SKM-1 (cell line): ENCODE measurements around the gene FHIT.
A peak's percentile ranks its signal among the peaks of the same experiment; 100 is the strongest.

Experiments
- DNase-seq: peaks from one replicate; lab custom pipeline; 2025; ENCODE audit not compliant: unreplicated experiment; lab: John Stamatoyannopoulos, UW

Gene FHIT

DNA sequence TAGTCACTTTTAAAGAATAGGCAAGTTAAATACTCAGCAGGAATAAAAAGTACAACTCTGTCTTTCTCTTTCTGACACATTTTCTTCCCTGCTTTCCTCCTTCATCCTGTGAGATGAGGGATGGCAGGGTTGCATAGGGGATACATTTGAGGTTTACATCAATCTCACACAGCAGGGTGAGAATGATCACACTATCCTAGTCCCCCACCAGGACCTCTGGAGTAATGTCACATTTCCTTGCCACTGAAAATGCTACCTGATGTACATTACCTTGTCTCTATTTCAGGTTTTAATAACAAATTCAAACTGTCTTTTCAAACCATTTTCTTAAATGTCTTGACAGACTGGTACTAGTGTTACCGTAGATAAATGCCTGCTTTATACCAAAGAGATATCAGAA is 816.9 kb downstream of the FHIT start:
- DNase-seq: no peak

DNA sequence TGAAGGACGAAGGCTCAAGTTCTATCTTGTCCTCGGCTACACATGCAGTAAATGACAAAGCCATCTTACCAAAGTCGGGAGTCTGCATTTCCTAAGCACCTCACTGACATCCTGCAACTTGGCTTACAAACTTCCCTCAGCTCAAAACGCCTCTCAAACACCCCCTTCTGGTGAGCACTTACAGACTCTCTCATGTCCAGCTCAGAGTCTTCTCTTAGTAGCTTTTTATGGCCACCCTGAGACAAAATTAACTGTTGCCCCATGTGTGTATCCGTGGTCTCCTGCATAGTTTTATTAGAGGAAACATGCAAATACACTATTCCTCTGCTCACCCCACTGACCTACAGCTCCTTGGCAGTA is 819.7 kb downstream of the FHIT start:
- no peak for DNase-seq

DNA sequence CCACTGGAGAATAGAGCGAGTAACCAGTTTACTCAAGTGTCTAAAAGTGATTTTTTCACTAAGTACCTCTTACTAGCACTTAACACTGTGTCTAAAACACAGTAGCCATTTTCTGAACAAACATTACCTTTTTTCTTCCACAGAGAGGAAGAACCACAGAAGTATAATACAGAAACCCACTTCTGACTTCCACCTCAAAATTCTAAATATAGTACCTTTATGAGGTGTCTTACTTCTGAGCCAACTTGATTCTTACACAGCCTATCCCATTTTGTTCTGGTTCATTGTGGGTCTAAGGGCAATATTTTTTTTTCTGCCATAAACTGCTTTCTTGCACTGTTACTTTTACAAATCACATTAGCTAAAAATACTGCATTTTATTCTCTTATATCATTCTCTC is 821.0 kb downstream of the FHIT start:
- DNase-seq: no peak

DNA sequence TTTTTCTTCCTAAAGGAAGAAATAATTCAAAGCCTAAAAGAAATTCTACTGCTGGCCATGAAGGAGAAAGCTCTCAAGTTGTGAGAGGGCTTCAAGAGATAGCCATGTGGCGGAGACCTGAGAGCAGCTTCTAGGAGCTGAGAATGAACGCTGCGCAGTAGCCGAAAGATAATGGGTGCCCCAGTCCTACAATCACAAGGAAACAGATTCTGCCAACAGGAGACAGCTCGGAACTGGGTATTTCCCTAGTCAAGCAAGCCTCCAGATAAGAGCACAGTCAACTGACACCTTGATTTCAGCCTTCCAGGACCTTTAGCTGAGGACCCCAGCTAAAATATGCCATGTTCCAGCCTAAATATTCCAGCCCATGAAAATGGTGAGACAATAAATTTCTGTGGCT is 824.1 kb downstream of the FHIT start:
- DNase-seq: no peak

DNA sequence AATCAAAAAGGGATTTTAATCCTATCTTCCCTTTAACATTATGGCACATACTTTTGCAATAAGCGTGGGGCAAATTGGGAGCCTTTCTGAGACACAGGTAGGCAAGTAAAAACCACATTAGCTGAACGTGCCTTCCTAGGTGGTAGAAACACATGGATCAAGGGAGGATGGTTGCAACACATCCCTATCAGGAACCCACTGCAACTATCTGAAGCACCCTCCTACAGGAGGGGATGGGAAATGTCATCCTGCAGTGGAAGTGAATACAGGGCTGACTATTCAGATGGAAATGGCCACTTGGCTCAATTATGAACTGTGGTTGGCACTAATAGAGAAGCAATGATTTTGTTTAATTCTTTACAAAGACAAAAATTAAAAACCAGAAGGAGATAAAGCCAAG is 826.3 kb downstream of the FHIT start:
- no peak for DNase-seq

DNA sequence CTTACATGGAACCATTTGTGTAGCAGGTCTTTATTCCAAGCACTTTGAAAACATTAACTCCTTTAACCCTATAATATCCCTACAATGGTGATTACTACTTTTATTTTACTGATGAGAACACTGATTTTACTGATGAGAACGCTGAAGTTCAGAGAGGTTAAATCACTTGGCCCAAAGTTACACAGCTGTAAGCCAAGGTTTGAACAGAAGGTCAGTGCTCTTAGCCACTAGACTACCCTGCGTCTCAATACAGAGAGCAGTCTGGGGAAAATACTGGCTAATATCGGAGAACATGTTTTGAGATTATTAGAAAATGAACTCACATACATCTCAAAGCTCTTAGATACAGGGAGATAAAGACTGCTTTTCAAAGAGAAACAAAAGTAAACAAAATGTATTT is 827.2 kb downstream of the FHIT start:
- DNase-seq: no peak

DNA sequence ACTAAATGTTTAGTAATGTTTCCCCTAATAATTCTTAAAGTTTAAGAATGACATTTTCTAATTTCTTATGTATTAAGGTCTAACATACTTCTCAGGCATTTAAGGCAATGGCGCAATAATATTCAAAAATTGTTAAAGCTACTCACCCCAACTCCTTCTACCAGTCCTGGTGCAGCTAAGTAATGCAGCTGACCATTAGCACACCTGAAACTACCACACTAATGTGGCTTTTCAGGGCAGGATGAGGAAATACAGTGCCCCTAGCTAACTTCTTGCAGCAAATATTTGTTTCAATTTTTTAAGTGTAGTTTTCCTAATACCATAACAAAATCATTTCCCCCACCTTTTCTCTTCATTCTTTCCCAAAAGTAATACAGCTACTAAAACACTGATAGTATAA is 827.7 kb downstream of the FHIT start:
- no peak for DNase-seq

DNA sequence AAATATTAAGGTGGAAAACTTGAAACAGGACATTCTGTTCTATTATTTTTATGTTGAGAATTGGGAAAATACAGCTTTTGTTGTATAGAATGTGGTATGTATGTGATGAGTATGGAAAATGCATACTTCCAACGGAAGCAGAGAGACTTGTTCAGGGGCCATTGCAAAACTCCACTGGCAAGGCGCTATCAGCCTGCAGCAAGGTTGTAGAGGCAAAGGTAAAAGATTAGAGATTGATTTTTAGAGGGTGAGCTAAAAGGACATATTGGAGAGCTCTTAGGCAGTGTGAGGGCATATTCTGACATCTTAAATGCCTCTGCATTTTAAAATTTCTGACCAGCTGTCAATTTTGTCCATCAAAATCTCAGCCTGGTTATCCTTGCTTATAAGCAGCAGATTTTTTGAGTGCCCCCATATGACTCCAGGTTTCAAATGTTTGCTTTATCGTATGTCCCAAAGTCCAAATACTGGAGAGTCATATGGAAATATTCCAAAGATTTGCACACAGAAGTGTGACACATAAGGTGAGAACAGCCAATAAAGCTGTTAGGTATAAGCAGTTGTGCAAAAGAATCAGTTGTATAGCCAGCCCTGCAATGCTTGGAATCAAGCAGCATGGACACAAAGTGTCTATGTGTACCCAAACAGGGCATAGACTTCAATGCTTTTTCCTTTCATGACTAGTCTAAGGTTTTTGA is 829.4 kb downstream of the FHIT start:
- no peak for DNase-seq

DNA sequence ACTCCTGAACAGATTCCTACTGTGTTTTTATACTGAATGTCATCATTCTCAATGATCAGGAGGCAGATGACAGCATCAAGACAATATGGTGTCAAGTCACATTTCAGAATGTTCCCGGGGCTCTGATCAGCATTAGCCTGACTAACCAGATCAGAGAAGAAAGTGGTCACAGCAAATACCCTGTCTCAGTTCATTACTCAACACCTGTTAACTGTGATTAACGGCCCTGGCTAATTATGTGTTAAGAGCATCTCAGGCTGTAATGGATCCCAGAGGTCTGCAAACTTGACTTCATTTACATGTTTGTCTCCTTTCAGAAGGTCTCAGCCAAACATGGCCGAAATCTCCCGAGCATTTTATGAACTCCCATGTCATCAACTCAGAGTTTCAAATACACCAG is 833.7 kb downstream of the FHIT start:
- no peak for DNase-seq

DNA sequence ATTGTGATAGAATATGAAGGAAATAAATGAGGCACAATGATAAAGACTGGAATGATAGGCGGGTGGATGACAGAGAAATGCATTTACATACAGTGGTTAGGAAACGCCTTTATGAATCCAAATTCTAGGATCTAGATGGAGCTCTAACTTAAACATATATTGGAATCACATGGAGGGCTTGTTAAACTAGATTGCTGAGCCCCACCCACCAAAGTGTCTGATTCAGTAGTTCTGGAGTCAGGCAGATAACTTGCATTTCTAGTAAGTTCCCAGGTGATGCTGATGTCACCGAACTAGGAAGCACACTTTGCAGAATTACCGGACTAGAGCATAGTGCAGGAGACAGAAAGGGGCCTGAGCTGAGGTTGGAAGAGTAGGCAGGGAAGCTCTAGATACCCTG is 837.2 kb downstream of the FHIT start:
- no peak for DNase-seq

DNA sequence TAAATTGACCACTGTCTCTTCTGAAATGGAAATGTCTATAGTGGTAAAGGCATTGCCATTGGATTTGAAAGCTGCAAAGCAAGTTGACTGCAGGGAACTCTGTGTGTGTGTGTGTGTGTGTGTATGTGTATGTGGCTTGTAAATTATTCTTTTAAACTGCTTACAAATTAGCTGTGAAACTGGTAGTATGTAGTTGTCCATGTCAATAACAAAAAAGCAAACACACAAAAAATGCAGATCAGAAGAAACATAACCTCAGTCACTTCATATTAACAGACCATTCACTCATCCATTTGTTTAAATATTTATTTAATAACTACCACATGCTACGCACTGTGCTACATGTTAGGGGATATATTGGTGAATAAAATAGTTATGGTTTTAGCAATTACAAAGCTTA is 837.7 kb downstream of the FHIT start:
- DNase-seq: no peak

DNA sequence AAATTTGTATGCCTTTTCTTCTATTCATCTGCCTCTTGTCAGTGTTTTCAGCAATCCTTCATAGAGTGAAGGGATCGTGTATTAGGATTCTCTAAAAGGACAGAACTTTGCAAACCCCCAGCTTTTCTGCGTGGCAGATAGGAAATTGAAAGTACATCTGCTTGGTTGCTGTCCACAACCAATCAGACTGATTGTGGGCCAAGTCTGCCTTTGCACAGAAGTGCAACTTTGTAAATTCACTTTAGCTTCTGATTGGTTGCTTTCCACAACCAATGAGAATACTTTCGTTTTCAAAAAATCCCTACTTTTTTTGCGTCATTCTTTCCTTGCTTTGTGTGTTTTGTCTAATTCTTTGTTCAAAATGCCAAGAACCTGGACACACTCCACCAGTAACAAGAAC is 847.4 kb downstream of the FHIT start:
- no peak for DNase-seq

DNA sequence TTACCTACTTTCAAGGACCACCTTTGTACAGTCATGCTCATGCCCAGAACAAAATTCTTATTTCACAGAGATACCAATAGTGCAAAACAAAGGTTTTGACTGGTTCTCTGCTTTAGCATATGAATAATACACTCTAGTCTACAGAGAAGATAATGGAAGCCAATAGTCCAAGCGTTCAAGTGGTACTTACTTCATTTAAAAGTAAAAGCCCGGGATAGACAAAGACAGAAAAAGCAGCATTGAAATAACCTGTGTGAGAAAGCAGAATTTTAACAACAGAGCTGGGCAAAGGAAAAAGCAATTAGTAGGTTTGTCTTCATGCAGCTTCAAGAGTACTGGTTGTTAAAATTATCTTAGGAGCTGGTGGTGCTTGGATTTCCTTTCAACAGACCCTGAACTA is 848.3 kb downstream of the FHIT start:
- DNase-seq: no peak

DNA sequence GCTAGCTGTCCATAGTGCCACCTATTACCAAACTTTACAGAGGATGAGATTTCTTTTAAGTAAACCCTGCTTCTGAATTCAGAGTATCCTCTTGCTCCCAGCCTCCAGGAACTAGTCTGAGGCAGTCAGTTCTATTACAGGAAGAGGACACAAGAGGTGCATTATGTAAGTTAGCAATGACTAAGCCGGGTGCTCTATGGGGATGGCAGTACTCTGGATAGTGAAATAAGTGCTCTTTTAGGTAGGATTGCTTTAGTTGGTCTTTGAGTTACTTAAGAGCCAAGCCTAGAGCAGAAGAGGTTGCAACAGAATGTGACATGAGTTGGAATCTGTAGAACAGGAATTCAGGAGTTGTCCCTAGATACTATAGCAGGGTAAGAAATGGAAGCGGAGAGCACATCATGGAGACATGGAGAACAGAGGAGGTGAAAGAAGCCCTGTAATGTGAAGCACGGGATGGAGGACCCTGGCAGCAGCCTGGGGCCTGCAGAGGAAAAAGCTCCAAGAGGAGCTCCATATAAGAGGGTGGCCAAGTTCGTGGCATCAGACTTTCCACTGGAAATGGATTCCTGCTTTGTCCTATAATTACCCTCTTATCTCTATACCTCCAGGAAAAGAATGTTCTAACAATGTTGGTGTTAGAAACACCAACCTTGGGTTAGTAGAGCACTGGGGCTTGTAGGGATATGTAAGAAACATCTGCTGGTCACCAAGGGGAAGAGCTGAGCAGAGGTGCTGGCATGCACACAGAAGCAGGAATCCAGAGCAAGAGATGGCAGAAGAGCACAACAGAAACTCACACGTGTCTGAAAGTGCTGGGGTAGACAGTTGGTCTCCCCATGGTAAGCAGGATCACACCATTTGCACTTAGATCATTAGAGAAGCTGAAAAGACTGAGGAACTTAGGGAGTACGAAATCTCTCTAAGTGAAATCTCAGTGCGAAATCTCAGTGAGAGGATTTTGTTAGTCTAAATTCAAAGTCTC is 851.1 kb downstream of the FHIT start:
- peak; percentile 41 for DNase-seq

DNA sequence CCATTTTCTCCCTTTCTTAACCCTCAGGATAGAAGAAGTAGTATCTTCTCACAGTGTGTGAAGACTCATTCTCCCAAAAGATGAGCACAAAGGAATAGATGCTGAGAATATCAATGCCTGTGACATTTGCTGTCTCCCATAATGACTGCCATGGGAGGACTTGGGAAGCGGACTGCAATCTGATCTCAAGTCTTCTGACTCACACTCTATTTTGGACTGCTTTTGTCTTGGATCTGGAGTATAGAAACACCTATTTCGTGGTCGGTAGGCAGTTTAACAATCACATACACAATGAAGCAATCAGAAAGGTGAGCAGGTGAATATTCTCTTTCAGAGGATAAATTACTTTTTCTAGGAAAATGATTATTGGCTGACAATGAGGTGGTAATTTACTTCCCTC is 852.0 kb downstream of the FHIT start:
- no peak for DNase-seq

DNA sequence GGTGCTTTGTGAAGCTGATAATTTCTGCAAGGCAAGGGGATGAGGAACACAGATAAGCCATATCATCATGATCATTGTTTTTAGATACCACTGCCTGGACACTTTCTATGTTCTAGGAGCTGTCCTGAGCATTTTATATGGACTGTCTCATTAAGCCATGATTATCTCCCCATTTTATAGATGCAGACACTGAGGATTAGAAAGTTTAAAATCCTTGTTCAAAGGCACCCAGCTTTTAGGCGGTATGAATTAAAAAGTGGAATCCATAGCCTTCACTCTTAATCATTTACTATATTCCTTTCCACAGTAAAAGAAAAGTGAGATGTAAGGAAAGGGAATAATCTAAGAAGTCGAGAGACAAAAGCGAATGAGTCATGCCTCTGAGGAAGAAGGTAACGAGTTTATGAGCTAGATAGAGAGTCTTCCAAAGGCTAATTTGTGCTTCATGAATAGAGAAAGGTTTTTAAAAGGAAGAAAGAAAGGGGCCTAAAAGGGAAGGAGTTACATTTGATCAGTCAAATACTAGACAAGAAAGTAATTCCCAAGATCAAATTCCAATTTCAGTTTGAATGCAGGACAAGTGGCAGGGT is 856.0 kb downstream of the FHIT start:
- no peak for DNase-seq

DNA sequence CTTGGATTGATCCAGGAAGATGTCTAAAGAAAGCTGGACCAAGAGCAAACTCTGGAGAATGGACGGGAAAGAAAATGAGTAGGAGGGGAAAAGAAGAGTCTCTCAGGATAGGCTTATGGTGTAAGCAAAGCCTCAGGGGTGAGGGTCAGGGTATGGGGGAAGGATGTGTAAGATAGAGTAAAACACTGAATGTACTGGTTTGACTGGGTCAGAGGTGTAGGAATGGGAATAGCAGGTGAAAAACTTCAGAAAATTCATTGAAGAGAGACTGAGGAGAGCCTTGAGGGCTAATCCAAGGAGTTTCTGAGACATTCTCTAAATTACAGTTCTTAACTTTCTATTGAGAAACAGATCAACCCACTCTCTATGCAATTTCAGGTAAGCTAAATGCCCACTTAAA is 857.3 kb downstream of the FHIT start:
- DNase-seq: no peak

DNA sequence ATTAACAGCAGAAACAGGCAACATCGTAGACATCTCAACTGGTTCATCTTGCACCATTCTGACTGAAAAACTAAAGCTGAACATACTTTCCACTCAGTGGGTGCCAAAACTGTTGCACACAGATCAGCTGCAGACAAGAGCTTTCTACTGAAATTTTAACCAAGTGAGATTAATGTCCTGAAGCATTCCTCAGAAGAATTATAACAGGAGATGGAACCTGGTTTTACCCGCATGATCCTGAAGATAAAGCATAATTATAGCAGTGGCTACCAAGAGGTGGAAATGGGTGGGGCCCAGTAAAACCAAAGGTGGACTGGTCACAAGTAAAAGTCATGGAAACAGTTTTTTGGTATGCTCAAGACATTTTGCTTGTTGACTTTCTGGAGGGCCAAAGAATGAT is 858.8 kb downstream of the FHIT start:
- DNase-seq: no peak

DNA sequence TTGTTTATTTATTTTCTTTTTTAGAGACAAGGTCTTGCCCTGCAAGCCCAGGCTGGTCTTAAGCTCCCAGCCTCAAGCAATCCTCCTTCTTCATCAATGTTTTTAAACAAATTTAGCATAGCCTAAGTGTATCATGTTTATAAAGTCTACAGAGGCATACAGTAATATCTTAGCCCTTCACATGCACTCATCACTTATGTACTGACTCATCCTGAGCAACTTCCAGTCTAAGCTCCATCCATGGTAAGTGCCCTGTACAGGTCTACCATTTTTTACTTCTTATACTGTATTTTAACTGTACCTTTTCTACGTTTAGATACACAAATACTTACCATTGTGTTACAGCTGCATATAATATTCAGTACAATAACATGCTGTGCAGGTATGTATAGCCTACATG is 860.0 kb downstream of the FHIT start:
- DNase-seq: no peak

DNA sequence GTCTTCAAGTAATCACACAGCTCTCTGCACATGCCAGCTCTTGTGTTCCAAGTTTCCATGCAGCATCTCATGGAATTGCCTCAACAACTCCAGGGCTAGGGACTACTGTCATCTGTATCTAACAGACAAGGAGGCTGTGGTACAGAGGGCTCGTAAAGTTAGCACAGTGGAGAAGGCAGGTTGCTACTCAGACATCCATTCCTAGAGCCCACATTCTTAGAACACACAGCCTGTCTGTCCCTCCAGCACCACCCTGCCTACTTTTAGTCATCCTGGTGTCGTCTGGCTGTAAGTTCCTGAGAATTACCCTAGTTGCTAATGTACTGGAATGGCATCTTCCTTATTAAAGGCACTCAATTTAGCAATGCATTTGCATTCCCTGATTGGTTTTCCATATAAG is 862.5 kb downstream of the FHIT start:
- no peak for DNase-seq

DNA sequence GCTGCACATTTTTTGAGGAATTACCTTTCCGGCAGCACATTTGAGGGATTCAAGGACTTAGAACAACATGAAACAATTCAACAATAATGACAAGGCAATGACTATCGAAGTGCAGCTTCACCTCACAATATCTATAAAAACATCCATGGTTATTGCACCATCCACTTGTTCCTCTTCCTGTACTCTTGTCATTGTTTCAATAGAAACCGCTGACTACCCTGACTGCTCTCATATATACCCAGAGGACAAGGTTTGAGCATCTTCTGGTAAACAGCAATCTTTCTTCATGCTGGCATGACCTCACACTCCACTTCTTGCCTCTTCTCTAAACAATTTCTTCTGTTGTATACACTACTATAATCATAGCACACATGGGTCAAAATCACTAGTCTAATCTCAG is 864.9 kb downstream of the FHIT start:
- peak; percentile 12 for DNase-seq

DNA sequence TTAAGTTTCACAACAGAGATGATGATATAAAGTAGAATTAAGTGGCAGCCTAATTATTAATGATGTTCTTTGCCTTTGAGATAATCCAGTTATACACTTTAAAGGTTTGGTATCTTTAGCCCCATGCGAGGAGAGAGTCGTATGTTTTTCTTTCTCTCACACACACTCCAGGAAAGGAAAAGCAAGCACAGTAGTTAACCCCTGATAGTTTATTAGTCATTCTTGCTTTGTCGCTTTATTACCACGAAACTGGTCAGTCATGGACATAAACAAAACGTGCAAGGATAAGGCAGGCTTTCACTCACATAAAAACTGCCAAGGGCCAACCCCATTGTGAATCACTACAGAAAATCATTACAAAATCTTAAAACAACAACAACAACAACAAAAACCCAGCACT is 866.9 kb downstream of the FHIT start:
- no peak for DNase-seq
